A549 (cell line): Measurements from ENCODE around the gene BCL3.

ENCODE experiments used
- CHD2 ChIP-seq: fragments of 150-350 bp; IDR thresholded peaks from 2 replicates; pipeline ENCODE4 v1.6.1; 2014; ENCODE audit warnings: low read length; ENCODE audit not compliant: partially characterized antibody
- ESRRA ChIP-seq: fragments of 150-350 bp; IDR thresholded peaks from 2 replicates; pipeline ENCODE4 v1.6.1; 2014; ENCODE audit warnings: mild to moderate bottlenecking, low read length, borderline replicate concordance
- HOXA7 ChIP-seq: fragments of 250-450 bp; sonication (Bioruptor Pico); IDR thresholded peaks from 2 replicates; pipeline ENCODE4 v1.5.0; 2020; ENCODE audit warnings: mild to moderate bottlenecking, moderate library complexity
- JUN ChIP-seq, 2 experiments: fragments of >200 bp; sonication (Bioruptor Twin); formaldehyde crosslinking; IDR thresholded peaks; 2 replicates in 1 of 2; 3 replicates in 1 of 2; pipeline ENCODE4 v1.6.1; 2016 to 2017
- KDM5A ChIP-seq: fragments of 200-600 bp; sonication (generic); IDR thresholded peaks from 2 replicates; pipeline ENCODE4 v1.6.1; 2016; ENCODE audit warnings: antibody characterized with exemption, mild to moderate bottlenecking
- MAZ ChIP-seq: fragments of 150-350 bp; IDR thresholded peaks from 2 replicates; pipeline ENCODE4 v1.6.1; 2014; ENCODE audit warnings: antibody characterized with exemption, low read depth, low read length, borderline replicate concordance
- POLR2A ChIP-seq: IDR thresholded peaks from 2 replicates; pipeline ENCODE4 v1.6.1; 2012; ENCODE audit warnings: mild to moderate bottlenecking, low read length
- ZFP36 ChIP-seq: fragments of 450-650 bp; IDR thresholded peaks from 2 replicates; pipeline ENCODE4 v1.6.1; 2014; ENCODE audit warnings: borderline replicate concordance; ENCODE audit not compliant: partially characterized antibody
- TF ChIP-seq, protein P1 (sequence below): fragments of >200 bp; sonication (Bioruptor Twin); formaldehyde crosslinking; IDR thresholded peaks from 3 replicates; pipeline ENCODE4 v1.5.1; 2016
- TF ChIP-seq, protein P2 (sequence below): IDR thresholded peaks from 2 replicates; pipeline ENCODE4 v1.6.1; 2012; ENCODE audit warnings: low read depth, borderline replicate concordance
- TF ChIP-seq, protein P3 (sequence below): IDR thresholded peaks from 2 replicates; pipeline ENCODE4 v1.6.1; 2012

DNA sequence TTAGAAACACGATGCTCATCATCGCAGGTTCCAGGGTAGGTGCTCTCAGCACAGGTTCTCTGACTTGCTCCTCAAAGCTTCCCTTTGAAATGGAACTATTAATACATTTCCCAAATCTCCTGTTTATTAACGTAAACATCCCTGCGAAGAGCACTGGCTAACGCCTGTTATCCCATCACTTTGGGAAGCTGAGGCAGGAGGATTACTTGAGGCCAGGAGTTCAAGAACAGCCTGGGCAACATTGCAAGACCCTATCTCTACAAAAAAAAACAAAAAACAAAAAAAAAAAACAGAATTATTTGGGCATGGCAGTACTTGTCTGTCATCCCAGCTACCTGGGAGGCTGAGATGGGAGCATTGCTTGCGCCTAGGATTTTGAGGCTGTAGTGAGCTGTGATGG lies 30.9 kb upstream of the BCL3 start:
- TF ChIP-seq, protein P1, sequence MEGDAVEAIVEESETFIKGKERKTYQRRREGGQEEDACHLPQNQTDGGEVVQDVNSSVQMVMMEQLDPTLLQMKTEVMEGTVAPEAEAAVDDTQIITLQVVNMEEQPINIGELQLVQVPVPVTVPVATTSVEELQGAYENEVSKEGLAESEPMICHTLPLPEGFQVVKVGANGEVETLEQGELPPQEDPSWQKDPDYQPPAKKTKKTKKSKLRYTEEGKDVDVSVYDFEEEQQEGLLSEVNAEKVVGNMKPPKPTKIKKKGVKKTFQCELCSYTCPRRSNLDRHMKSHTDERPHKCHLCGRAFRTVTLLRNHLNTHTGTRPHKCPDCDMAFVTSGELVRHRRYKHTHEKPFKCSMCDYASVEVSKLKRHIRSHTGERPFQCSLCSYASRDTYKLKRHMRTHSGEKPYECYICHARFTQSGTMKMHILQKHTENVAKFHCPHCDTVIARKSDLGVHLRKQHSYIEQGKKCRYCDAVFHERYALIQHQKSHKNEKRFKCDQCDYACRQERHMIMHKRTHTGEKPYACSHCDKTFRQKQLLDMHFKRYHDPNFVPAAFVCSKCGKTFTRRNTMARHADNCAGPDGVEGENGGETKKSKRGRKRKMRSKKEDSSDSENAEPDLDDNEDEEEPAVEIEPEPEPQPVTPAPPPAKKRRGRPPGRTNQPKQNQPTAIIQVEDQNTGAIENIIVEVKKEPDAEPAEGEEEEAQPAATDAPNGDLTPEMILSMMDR, result no peak
- TF ChIP-seq ZFP36 (no peak), ESRRA (no peak), CHD2 (no peak), KDM5A (no peak), JUN (IDR thresholded peaks at IDR 0.05) (no peak), HOXA7 (CRISPR knock-in tag) (no peak), POLR2A (no peak), MAZ (no peak)
- TF ChIP-seq, protein P2, sequence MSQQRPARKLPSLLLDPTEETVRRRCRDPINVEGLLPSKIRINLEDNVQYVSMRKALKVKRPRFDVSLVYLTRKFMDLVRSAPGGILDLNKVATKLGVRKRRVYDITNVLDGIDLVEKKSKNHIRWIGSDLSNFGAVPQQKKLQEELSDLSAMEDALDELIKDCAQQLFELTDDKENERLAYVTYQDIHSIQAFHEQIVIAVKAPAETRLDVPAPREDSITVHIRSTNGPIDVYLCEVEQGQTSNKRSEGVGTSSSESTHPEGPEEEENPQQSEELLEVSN, result no peak
- TF ChIP-seq, protein P3, sequence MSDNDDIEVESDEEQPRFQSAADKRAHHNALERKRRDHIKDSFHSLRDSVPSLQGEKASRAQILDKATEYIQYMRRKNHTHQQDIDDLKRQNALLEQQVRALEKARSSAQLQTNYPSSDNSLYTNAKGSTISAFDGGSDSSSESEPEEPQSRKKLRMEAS, result no peak
